ENCODE data around the gene HOXA13. TPM values are rescaled to one million over a fixed set of nuclear protein-coding genes. Genes with fewer than 3 reads are reported as not detected.

The HOXA13 gene
- total RNA-seq, 1 donor from 2014 or later: 0.18 TPM

GRCh38 chr7:27166531-27167505 lies 33.1 kb downstream of the HOXA13 start:
- DNase-seq (ENCODE audit: low spot score): peak; percentile 61
- ATAC-seq: no peak
- intact Hi-C loops (cut with DNase I): no loop called here

DNA sequence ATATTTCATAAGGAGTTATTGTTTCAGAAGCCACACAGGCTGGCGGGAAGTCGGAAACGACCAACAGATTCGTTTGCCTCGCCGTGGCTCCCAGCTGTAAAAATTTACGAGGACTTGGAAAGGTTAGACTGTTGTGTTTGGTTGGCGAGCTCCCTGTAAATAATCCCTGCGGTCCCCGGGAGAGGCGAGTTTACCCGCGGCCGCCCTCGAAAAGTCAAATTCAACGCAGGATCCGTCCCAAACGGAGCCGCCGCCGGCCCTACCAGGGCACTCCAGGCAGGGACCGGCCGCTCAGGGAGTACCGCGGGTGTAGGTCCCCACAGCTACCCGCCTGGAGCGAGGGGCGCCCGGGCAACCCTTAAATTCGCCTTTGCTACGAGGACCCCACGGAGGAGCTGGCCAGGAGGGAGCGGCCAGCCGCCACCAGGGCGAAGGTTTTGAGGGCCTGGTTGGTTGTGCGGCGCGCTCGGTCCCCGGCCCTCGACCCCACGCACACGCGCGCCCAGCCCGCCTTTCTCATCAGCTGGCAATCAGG lies 33.8 kb downstream of the HOXA13 start:
- ATAC-seq: peak; percentile 11
- intact Hi-C loops (cut with DNase I): no loop called here
- peak; percentile 72 for DNase-seq (ENCODE audit: low spot score)

DNA sequence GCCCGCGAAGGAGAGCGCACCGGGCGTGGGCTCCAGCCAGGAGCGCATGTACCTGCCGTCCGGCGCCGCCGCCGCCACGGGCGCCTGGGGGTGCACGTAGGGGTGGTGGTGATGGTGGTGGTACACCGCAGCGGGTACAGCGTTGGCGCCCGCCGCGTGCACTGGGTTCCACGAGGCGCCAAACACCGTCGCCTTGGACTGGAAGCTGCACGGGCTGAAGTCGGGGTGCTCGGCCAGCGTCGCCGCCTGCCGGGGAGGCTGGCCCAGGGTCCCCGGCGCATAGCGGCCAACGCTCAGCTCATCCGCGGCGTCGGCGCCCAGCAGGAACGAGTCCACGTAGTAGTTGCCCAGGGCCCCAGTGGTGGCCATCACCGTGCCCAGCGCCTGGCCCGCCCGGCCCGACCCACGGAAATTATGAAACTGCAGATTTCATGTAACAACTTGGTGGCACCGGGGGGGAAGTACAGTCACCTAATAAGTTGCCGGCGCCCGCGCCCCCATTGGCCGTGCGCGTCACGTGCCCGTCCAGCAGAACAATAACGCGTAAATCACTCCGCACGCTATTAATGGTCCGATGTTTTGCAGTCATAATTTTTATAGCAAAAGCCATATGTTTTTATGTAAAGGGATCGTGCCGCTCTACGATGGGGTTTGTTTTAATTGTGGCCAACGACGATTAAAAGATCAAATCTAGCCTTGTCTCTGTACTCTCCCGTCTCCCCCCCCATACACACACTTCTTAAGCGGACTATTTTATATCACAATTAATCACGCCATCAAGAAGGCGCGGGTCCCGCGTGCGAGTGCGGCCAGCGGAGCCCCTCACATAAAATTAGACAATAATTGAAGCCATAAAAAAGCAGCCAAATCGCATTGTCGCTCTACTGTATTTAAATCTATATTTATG lies 34.5 kb downstream of the HOXA13 start, which contains the start of gene HOXA9:
Gene HOXA9 (minus strand): TSS at position 449 of the 907 bp plus-strand sequence. CDS start 80 bp downstream, at position 369.
- ATAC-seq: peak; percentile 68
- intact Hi-C loops (cut with DNase I): no loop called here
- DNase-seq (ENCODE audit: low spot score): peak; percentile 89

DNA sequence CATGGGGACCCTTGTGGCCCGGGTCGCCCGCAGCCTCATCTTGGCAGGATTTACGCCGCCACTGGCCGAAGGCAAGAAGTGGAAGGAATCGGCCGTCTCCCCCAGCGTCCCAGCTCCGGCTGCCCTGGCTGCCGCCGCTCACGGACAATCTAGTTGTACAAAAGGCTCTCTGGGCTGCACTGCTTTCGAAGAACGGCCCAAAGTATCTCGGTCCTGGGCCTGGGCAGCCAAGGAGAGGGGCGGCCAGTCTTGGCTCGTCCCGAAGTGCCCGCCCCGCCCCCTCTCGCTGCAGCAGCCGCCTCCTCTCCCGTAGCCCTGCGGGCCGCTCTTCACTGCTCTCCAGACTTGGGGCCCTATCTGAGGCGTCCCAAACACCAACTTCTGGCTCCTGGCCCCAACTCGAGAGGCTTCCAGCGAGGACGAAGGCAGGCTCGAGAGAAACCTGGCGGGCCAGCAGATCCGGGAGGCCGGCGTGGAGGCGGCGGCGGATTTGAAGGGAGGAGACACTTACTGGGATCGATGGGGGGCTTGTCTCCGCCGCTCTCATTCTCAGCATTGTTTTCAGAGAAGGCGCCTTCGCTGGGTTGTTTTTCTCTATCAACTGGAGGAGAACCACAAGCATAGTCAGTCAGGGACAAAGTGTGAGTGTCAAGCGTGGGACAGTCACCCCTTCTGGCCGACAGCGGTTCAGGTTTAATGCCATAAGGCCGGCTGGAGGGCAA lies 35.4 kb downstream of the HOXA13 start:
- ATAC-seq: peak; percentile 9
- peak; percentile 73 for DNase-seq (ENCODE audit: low spot score)
- intact Hi-C loops (cut with DNase I): no loop called here

GRCh38 chr7:27164045-27164366 lies 35.9 kb downstream of the HOXA13 start:
- DNase-seq (ENCODE audit: low spot score) (no peak), ATAC-seq (no peak)
- intact Hi-C loops (cut with DNase I): no loop called here

DNA sequence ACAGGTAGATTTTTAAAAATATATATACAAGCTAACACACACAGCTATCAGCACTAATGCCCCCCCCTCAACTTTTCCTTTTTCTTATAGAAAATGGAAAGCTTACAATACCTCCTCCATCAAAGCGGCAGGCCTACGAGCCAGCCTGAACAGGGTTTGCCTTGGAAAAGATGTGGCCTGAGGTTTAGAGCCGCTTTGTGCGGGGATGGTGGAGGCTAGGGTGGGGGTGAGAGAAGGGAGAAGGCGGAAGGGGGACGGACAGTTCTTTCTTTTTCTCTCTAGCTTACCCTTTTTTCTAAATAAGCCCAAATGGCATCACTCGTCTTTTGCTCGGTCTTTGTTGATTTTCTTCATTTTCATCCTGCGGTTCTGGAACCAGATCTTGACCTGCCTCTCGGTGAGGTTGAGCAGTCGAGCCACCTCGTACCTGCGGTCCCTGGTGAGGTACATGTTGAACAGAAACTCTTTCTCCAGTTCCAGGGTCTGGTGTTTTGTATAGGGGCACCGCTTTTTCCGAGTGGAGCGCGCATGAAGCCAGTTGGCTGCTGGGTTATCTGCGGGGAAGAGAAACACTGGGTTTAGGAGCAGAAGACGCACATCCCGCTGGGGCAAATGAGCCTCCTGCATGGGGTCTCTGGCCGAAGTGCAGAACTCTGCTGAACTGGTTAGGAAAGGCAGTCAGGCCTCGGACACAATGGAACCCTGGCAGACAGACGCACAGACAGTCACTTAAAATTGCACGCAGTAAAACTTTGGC lies 36.4 kb downstream of the HOXA13 start:
- intact Hi-C loops (cut with DNase I): no loop called here
- ATAC-seq (no peak), DNase-seq (ENCODE audit: low spot score) (peak; percentile 51)

GRCh38 chr7:27162561-27163287 lies 37.2 kb downstream of the HOXA13 start:
- ATAC-seq (no peak), DNase-seq (ENCODE audit: low spot score) (no peak)
- intact Hi-C loops (cut with DNase I): no loop called here

DNA sequence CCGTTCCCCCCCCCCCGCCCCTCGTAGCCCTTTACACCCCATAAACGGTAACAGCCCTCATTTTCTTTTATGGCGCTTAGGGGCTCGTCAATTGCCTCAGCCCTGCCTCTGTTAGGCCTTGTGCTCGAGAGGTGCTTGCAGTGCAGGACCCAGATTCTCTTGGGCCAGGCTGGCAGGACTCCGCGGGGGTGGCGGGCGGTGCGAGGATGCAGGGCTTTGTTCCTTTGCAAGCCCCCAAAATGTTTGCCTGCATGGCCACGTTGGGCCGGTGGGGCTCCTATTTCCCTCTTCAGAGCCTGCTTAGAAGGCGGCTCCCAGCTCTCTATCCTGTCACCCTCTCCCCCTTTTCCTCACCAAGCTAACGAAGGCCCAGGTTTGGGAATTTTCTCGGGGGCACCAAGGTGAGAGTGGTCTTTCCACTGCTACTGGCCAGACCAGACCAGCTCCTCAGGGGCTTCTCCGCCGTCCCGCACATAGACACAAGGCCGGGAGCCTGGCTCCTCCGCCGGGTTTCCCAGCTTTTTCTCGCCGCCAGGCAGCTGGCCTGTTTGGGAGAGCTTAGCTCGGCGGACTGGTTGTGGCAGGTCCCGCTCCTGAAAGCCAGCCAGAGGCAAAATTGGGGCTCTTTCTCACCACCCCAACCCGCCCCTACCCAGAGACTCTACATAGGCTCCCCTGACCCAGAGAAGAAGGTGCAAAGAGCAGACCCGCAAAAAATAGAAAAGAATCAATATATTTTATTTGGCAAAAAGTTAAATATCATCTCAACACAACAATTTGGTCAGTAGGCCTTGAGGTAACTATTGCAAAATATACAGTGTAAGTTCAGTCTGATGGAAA lies 38.0 kb downstream of the HOXA13 start:
- intact Hi-C loops (cut with DNase I): no loop called here
- no peak for ATAC-seq
- DNase-seq (ENCODE audit: low spot score): peak; percentile 67

DNA sequence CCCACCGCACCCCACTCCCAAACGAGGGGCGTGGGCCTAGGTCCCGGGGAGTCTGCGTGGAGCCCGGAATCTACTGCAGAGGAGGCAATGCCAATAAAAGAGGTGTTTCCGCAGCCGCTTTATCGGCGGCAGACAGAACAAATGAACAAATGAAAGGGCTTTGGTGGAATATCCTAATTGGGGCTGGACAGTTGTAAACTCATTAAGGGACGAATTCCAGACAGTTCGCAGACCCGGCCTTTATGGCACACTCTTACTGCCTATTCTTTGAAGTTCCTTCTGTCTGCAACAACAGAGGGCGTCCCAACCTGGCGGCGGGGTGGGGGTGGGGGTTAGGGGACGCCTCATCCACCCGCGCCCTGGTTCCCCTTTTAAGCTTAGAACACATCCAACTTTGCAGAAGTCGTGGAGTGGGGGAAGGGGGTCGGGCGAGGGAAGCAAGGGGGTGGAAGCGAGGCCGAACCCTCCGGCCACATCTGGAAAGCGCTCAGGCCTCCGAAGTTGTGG lies 38.6 kb downstream of the HOXA13 start:
- no peak for ATAC-seq
- DNase-seq (ENCODE audit: low spot score): peak; percentile 75
- intact Hi-C loops (cut with DNase I): no loop called here

DNA sequence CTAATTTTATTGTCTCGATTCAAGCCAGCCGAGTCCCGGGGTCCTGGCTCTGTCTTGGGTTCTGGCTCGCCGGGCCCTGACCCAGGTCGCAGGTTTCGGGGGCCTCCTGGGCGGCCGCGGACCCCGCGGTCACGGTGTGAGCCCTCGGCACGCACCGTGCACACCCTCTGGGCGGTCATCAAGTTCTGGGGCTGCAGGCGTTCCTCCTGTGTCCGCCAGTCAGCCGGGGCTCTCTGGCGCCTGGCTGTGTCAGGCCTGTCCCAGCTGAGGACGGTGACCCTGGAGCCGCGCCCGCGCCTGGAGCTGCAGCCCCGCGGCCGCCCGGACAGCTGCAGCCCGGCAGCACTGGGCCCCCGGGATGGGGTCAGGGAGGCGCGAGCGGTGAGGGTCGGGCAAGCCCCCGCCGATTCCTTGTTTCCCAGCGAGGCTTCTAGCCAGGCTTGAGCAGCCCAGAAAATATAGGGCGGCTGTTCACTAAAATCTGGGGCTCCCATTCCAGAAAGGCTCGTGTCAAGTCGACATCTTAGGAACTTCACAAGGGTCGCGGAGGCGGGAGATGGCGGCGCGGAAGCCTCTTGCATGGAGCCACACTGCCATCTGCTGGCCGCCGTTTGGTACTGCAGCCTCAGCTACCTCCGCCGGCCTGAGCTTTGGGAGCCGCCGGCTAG lies 39.2 kb downstream of the HOXA13 start:
- ATAC-seq: peak; percentile 60
- DNase-seq (ENCODE audit: low spot score): peak; percentile 94
- intact Hi-C loops (cut with DNase I): no loop called here

- DNase-seq (ENCODE audit: low spot score): peak; percentile 61
- no peak for ATAC-seq
- intact Hi-C loops (cut with DNase I): no loop called here
Observed at GRCh38 chr7:27160145-27160545, 39.7 kb downstream of the HOXA13 start.

DNA sequence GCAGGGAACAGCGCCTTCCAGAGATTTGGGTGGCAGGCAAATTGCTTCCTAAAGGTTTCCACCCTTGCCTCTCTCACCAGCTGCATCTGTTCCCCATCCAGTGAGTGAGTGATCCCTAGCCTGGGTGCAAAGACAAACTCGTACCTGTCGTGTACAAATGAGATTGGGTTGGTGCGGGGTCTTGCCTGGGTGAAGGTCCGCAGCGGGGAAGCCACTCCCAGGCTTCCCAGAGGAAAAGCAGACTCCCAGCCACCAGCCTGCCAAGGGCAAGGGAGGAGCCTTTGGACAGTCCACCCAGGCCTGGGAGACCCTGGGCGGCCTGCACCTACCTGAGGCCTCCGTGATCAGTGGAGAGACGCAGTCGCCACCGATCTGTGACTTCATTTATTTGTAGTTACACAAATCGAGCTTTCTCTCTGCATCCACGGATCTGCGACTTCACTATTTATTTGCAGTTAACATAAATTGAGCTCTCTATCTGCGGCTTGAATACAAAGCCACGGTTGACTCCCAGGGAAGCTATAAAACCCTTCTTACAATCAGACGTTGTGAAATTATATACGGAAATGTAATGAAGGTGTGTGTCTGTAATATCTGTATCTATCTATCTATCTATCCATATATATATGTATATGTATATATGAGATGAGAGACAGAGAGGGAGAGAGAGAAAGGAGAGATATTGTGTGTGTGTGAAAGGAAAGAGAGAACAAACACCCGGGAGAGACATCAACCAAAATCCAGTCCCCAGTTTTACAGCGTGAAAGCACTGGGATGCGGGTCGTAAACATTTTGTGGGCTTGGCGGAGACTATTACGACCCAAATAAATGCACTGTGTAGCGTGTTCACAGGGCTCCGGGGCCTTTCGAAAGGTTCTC lies 40.4 kb downstream of the HOXA13 start:
- DNase-seq (ENCODE audit: low spot score): no peak
- no peak for ATAC-seq
- intact Hi-C loops (cut with DNase I): loop anchor here (10.0 kb wide), 1 partner anchor 785 kb away; no protein-coding TSS in a partner anchor

DNA sequence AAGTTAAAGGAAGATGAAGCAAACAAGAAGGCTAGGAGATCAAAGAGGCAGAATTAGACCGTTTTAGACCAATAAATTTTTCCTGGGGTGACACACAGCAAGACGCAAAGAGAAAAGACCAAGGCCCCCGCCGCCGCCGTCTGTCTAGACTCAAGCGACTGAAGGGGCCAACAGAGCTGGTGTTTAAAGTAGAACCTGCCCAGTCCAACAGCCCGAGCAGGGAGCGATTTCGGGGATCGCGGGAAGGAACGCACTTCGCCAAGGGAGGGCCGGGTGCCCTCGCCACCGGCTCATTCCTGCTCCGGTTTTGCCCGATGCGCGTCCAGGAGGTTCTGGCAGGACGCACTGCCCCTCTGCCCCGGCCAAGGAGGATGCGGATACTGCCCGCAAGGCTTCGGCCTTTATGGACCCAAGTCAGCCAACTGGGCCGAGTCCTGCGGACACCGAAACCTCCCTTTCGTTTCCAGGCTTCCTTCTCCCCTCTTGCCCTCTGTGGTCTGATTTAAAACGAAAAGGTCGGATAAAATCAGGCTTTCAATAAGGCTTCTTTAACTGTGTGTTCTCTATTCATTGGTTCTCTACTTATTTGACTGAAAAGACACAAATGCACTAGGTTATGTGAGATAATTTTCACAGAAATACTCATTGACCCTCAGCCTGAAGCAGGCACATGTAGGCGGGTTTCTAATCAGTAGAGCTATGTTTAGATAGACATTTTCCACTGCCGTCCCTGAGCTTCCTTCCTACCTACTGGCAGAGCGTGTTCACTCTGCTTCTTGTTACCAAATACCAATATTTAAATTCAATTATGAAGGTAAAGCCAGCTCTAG lies 41.2 kb downstream of the HOXA13 start:
- intact Hi-C loops (cut with DNase I): loop anchor here (10.0 kb wide), 1 partner anchor 784 kb away; no protein-coding TSS in a partner anchor

More for the DNA sequence above, 41.2 kb downstream of the HOXA13 start:
- ATAC-seq (no peak), DNase-seq (ENCODE audit: low spot score) (peak; percentile 55)
